Gastrocnemius medialis (tissue), 4 donors: ENCODE results near the gene TPBG. TPM values are rescaled to one million over a fixed set of nuclear protein-coding genes. Genes with fewer than 3 reads are reported as not detected.

Source experiments
- ATAC-seq, 2 donors: fragments of 150-250 bp; one replicate each; pipeline ENCODE4 v1.9.1; 2016
- DNase-seq, 2 donors: peaks; one replicate each; pipeline ENCODE4 v3.0.0-alpha.2; 2019
- H3K27ac ChIP-seq, 4 donors: fragments of 200-600 bp; sonication (generic); 1 replicate in 1 of 4; 2 replicates in 3 of 4; pipeline ENCODE4 v1.5.1; 2016 to 2018; ENCODE audit warnings: mild to moderate bottlenecking in 2 of 4, moderate library complexity in 1 of 4
- H3K27me3 ChIP-seq, 3 donors: fragments of 200-600 bp; sonication (generic) in 2 of 3; 1 replicate in 1 of 3; 2 replicates in 2 of 3; pipeline versions ENCODE4 v1.5.1 to v1.6.0; 2016 to 2019; ENCODE audit warnings: mild to moderate bottlenecking in 1 of 3, moderate library complexity in 1 of 3
- H3K36me3 ChIP-seq, 2 donors: fragments of 200-600 bp; sonication (generic) in 1 of 2; one replicate each; pipeline ENCODE4 v1.5.1; 2017 to 2018
- H3K4me1 ChIP-seq, 2 donors: fragments of 200-600 bp; sonication (generic) in 1 of 2; one replicate each; pipeline ENCODE4 v1.5.1; 2016 to 2017; ENCODE audit warnings: mild to moderate bottlenecking in 2 of 2
- H3K4me3 ChIP-seq, 4 donors: fragments of 200-600 bp; sonication (generic) in 3 of 4; 1 replicate in 1 of 4; 2 replicates in 3 of 4; pipeline ENCODE4 v1.5.1; 2016 to 2019; ENCODE audit warnings: mild to moderate bottlenecking in 2 of 4
- H3K9me3 ChIP-seq, 3 donors: fragments of 200-600 bp; sonication (generic) in 2 of 3; 1 replicate in 1 of 3; 2 replicates in 2 of 3; pipeline ENCODE4 v1.5.1; 2016 to 2019
- POLR2A ChIP-seq, 2 donors: fragments of 450-650 bp; IDR thresholded peaks; one replicate each; pipeline ENCODE4 v1.6.1; 2017; ENCODE audit warnings: antibody characterized with exemption in 2 of 2, mild to moderate bottlenecking in 2 of 2, moderate library complexity in 2 of 2
- in situ Hi-C, 4 donors: fragments of 200-750 bp; cut with MboI; loops; one replicate each; pipeline versions ENCODE4 v1.15.0 to v1.8.0; 2017; ENCODE audit warnings: low sequenced_read_pairs in 4 of 4
- intact Hi-C: fragments of 100-400 bp; cut with DNase I; formaldehyde crosslinking; loops from one replicate; pipeline ENCODE4 v1.15.1; 2023; ENCODE audit warnings: low total_unique reads
- total RNA-seq, 4 donors: library from RNA; depleted of rRNA; stranded (reverse); fragments of >200 nt; gene quantifications; one replicate each; pipeline versions ENCODE4 v1.1.0 to v1.2.3, GENCODE V29; 2016
- TF ChIP-seq, protein P1 (sequence below), 5 experiments: fragments of 450-650 bp in 3 of 5; fragments of 200-600 bp in 2 of 5; sonication (generic) in 2 of 5; IDR thresholded peaks in 4 of 5; conservative IDR thresholded peaks in 1 of 5; 1 replicate in 4 of 5; 2 replicates in 1 of 5; pipeline ENCODE4 v1.5.1; 2016 to 2019; ENCODE audit warnings: antibody characterized with exemption in 5 of 5, mild to moderate bottlenecking in 3 of 5, moderate library complexity in 3 of 5

The TPBG gene
- total RNA-seq, 4 donors from 2014 or later, result 2.5 to 6.4 (median 3.8) TPM

DNA sequence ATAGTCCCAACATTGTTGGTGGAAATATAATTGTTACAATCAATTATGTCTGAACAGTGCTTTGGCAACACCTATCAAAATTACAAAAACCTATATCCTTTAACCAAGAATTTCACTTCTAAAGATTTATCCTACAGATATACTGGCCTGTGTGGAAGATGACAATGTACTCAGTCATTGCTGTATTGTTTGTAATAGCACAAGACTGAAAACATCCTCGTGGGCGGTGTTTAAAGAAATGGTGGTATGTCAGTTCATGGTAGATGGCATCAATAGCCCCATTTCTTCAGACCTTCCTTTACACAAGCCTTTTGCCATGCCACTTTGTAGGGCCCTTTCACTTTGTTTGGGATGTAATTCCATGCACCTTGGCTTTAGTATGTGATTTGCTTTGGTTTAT is 9.8 kb upstream of the TPBG start:
- H3K9me3 ChIP-seq, result no peaks in the 10 kb centered on the region
- no peak overlapping the region for H3K27ac ChIP-seq
- no peaks in the 10 kb centered on the region for H3K36me3 ChIP-seq
- ATAC-seq (no peak), DNase-seq (no peak)
- no peak overlapping the region for H3K4me3 ChIP-seq
- intact Hi-C loops (no loop called here), in situ Hi-C loops (no loop called here)
- no peak for TF ChIP-seq POLR2A (IDR thresholded peaks at IDR 0.05)
- TF ChIP-seq, protein P1, sequence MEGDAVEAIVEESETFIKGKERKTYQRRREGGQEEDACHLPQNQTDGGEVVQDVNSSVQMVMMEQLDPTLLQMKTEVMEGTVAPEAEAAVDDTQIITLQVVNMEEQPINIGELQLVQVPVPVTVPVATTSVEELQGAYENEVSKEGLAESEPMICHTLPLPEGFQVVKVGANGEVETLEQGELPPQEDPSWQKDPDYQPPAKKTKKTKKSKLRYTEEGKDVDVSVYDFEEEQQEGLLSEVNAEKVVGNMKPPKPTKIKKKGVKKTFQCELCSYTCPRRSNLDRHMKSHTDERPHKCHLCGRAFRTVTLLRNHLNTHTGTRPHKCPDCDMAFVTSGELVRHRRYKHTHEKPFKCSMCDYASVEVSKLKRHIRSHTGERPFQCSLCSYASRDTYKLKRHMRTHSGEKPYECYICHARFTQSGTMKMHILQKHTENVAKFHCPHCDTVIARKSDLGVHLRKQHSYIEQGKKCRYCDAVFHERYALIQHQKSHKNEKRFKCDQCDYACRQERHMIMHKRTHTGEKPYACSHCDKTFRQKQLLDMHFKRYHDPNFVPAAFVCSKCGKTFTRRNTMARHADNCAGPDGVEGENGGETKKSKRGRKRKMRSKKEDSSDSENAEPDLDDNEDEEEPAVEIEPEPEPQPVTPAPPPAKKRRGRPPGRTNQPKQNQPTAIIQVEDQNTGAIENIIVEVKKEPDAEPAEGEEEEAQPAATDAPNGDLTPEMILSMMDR (IDR thresholded peaks at IDR 0.05 in 4 of 5, conservative IDR thresholded peaks at IDR 0.05 in 1 of 5), result no peak
- no peaks in the 10 kb centered on the region for H3K27me3 ChIP-seq
- H3K4me1 ChIP-seq, result no peaks in the 10 kb centered on the region

DNA sequence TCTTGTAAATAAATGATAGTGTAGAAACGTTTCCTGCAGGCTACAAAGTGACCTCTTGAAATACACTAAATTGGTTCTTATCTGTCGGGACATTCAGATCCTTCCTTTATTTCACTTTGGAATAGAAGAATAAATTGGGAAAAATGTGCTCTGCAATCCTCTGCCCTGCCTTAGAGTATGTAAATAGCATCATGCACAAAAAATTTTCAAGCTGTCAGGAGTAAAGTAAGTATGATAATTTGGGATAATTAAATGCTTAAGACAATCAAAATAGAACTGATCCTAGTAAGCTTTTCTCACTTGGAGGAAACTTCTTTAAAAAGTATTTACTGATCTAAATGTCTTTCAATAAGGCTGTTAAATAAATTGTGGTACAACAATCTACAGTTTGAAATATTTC is 3.1 kb upstream of the TPBG start:
- in situ Hi-C loops, result no loop called here
- Histone ChIP-seq H3K27me3 (peaks cover 10 to 37% (median 34%) of the 10 kb centered on the region in 3 donors), H3K9me3 (no peaks in the 10 kb centered on the region)

DNA sequence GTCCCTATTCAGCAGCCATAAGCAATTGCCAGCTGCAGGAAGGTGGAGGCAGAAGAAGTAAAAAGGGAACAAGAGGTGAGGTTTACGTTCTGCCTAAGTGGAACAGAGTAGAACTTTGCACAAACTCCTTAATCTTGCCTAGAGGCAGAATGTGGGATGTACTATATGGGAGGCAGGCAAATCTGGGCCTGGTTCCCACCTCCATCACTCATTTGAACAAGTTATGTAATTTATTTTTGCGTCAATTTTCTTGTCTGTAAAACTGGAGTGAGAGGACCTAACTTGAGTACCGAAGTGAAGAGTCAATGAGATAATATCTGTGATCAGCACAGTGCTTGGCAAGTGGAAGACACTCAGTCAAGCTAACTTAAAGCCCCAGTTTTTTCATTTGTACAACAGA is 2.0 kb upstream of the TPBG start:
- DNase-seq (no peak), ATAC-seq (no peak)
- Histone ChIP-seq H3K27me3 (peaks cover 20 to 44% (median 42%) of the 10 kb centered on the region in 3 donors), H3K27ac (no peak overlapping the region), H3K4me1 (peaks cover 3 to 9% of the 10 kb centered on the region in 2 donors), H3K4me3 (no peak overlapping the region), H3K9me3 (no peaks in the 10 kb centered on the region), H3K36me3 (no peaks in the 10 kb centered on the region)
- intact Hi-C loops, result no loop called here
- TF ChIP-seq POLR2A (IDR thresholded peaks at IDR 0.05), result no peak
- TF ChIP-seq, protein P1 (IDR thresholded peaks at IDR 0.05 in 4 of 5, conservative IDR thresholded peaks at IDR 0.05 in 1 of 5), result no peak
- in situ Hi-C loops, result no loop called here

More for the DNA sequence above, 3.1 kb upstream of the TPBG start:
- peaks cover 3 to 9% of the 10 kb centered on the region in 2 donors for H3K4me1 ChIP-seq
- no peaks in the 10 kb centered on the region for H3K36me3 ChIP-seq
- no peak overlapping the region for H3K4me3 ChIP-seq
- ATAC-seq (no peak), DNase-seq (no peak)
- TF ChIP-seq, protein P1 (IDR thresholded peaks at IDR 0.05 in 4 of 5, conservative IDR thresholded peaks at IDR 0.05 in 1 of 5), result no peak
- TF ChIP-seq POLR2A (IDR thresholded peaks at IDR 0.05), result no peak
- intact Hi-C loops, result no loop called here
- H3K27ac ChIP-seq, result no peak overlapping the region

DNA sequence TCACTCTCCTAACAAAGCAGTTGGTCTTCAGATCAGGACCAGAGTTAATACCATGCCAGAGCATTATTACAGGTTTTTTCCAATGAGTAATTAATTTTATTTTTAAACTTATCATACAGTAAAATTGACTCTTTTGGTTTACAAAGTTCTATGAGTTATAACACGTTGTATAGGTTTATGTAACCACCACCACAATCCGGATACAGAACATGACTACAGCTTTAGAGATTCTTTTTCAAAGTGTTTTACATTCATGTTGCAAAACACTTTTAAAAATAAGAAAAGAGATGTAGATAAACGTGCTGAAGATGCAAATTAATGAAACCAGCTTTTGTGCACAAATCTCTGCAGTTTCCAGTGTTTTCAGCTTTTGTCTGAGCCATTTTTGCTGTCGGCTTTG is 1.5 kb upstream of the TPBG start:
- DNase-seq (no peak), ATAC-seq (no peak)
- Histone ChIP-seq H3K4me1 (peaks cover 3 to 9% of the 10 kb centered on the region in 2 donors), H3K9me3 (no peaks in the 10 kb centered on the region), H3K27ac (no peak overlapping the region), H3K36me3 (no peaks in the 10 kb centered on the region), H3K27me3 (peaks cover 23 to 44% (median 42%) of the 10 kb centered on the region in 3 donors), H3K4me3 (no peak overlapping the region)
- TF ChIP-seq, protein P1 (IDR thresholded peaks at IDR 0.05 in 4 of 5, conservative IDR thresholded peaks at IDR 0.05 in 1 of 5), result no peak
- no peak for TF ChIP-seq POLR2A (IDR thresholded peaks at IDR 0.05)
- intact Hi-C loops (no loop called here), in situ Hi-C loops (no loop called here)

DNA sequence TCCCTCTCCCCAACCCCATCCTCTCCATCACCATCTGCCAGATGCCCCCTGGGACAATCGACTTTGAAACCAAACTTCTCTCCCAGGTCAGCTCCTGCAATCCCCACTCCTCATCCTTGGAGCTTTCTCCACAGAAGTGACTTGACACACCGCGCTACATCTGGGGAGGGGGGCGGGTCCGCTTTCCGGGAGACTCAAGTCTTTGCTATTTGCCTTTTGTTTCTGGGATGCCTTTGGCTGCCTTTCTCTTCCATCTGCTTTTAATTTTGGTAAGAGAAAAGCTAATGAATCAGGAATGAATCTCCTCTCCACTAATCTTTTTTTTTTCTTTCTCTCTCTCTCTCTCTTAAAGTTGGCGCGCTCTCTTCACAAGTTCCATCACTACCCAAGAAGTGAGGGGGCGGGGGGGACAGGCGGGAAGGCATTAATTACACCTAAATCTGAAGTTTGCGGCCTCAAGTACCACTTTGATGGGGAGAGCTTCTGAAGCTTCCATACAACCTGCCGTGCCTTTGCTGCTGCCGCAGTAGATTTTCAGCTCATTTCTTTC is 664 bp upstream of the TPBG start:
- no peak for ATAC-seq
- Histone ChIP-seq H3K27ac (no peak overlapping the region), H3K4me1 (peaks cover 3 to 9% of the 10 kb centered on the region in 2 donors), H3K9me3 (no peaks in the 10 kb centered on the region), H3K27me3 (peaks cover 23 to 44% (median 42%) of the 10 kb centered on the region in 3 donors), H3K4me3 (peak overlapping the region; percentile 66 to 69 (median 66)), H3K36me3 (no peaks in the 10 kb centered on the region)
- in situ Hi-C loops, result no loop called here
- DNase-seq, result no peak
- TF ChIP-seq, protein P1 (IDR thresholded peaks at IDR 0.05 in 4 of 5, conservative IDR thresholded peaks at IDR 0.05 in 1 of 5), result no peak
- TF ChIP-seq POLR2A (IDR thresholded peaks at IDR 0.05), result no peak
- intact Hi-C loops, result no loop called here
